Kidney (tissue), 14 donors: ENCODE measurements around the gene GIMAP6. TPM values are rescaled to one million over a fixed set of nuclear protein-coding genes. Genes with fewer than 3 reads are reported as not detected.

ENCODE experiments used
- DNase-seq, 5 donors: peaks; one replicate each; pipeline ENCODE4 v3.0.0-alpha.2; 2013 to 2020
- FAIRE-seq: peaks from 2 replicates; lab custom pipeline; 2012; peaks lifted over from hg19 to GRCh38; lab: Jason Lieb, UNC
- H3K27ac ChIP-seq, 2 donors: one replicate each; pipeline ENCODE4 v1.7.0; 2013; ENCODE audit warnings: low read depth in 2 of 2, low read length in 2 of 2, inconsistent platforms in 1 of 2
- H3K27me3 ChIP-seq: one replicate; pipeline ENCODE4 v1.7.1; 2013; ENCODE audit warnings: low read length, inconsistent platforms; ENCODE audit not compliant: control insufficient read depth, insufficient read depth
- H3K36me3 ChIP-seq, 3 donors: one replicate each; pipeline versions ENCODE4 v1.7.0 to v1.7.1; 2013; ENCODE audit warnings: low read length in 3 of 3, control low read depth in 1 of 3, inconsistent platforms in 1 of 3; ENCODE audit not compliant: insufficient read depth in 3 of 3, control insufficient read depth in 2 of 3
- H3K4me1 ChIP-seq, 3 donors: one replicate each; pipeline versions ENCODE4 v1.7.0 to v1.7.1; 2013; ENCODE audit warnings: low read length in 3 of 3, inconsistent platforms in 1 of 3, low read depth in 1 of 3; ENCODE audit not compliant: control insufficient read depth in 2 of 3, insufficient read depth in 2 of 3
- H3K4me3 ChIP-seq, 3 donors: one replicate each; pipeline versions ENCODE4 v1.7.0 to v1.8.1; 2013; ENCODE audit warnings: low read length in 3 of 3, control low read depth in 1 of 3, inconsistent platforms in 1 of 3
- H3K9ac ChIP-seq, 3 donors: one replicate each; pipeline versions ENCODE4 v1.7.0 to v1.7.1; 2013; ENCODE audit warnings: low read length in 3 of 3, control low read depth in 1 of 3, inconsistent platforms in 1 of 3
- H3K9me3 ChIP-seq, 3 donors: one replicate each; pipeline versions ENCODE4 v1.7.0 to v1.7.1; 2013; ENCODE audit warnings: low read length in 3 of 3, control low read depth in 1 of 3, inconsistent platforms in 1 of 3; ENCODE audit not compliant: control insufficient read depth in 2 of 3, insufficient read depth in 1 of 3
- intact Hi-C: fragments of 100-400 bp; cut with DNase I; formaldehyde crosslinking; loops from one replicate; pipeline ENCODE4 v1.11.1; 2022
- polyA plus RNA-seq: library from polyadenylated mRNA; stranded (reverse); fragments of 350-450 nt; fragmentation: Illumina TruSeq; extraction: RNeasy Lipid Tissue Mini Kit (QIAGEN cat#74804); gene quantifications from one replicate; pipeline ENCODE4 v1.2.3, GENCODE V29; 2014; ENCODE audit warnings: low read depth, low replicate concordance; ENCODE audit not compliant: insufficient read depth
- total RNA-seq: library from RNA; stranded (reverse); fragmentation: NEBNext Ultra II Directional; extraction: Animal tissue kit (Norgen Biotek cat#: 25700); gene quantifications from one replicate; pipeline ENCODE4 v1.2.1, GENCODE V29; 2021
- TF ChIP-seq, protein P1 (sequence below): IDR thresholded peaks from 3 replicates; pipeline ENCODE4 v1.5.1; 2012; ENCODE audit warnings: mild to moderate bottlenecking, moderate library complexity, borderline replicate concordance; ENCODE audit not compliant: insufficient read depth; ENCODE audit errors: extremely low read depth
- donor health status: control.
- donor health status: control.
- donor health status: control.
- donor health status: control.
- donor health status: control.
- donor health status: DM: yes; HTN: yes; CAD: no.
- donor health status: Normal renal cell carcinoma (clear cell type).

The GIMAP6 gene
- total and polyA plus RNA-seq, 2 donors from 2014 or later: 14.3 to 48.7 TPM

DNA sequence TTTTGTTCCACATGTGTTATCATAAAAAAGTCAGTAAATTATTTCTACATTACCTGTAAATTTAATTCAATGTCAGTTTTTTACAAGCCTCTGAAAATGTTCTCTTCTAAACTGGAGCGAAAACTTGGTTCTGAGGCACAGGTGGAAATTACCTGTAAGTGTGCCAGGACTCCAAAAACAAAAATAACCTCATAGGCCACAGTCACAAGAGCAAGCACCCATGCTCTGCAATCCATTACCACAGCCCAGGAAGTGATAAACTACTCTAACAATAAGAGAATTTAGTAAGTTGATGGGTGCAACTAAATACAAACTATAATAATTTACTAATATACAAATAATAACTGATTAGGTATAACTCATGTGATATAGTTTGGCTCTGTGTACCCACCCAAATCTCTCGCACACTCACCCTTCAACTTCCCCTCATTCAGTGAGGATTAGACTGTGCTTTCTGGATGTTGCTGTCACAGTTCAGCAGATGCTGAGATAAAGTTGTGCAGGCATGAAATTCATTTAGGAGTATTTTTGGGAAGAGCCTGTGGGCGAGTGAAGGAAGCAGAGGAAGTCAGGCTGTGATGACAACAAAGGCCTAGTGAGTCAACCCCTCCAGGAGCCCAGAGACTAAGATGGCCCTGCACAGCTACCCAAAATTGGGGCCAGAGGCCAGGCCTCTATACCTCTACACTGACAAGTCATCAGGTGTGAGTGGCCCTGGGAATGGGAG, 16.3 kb upstream of the GIMAP6 start:
- FAIRE-seq: no peak

DNA sequence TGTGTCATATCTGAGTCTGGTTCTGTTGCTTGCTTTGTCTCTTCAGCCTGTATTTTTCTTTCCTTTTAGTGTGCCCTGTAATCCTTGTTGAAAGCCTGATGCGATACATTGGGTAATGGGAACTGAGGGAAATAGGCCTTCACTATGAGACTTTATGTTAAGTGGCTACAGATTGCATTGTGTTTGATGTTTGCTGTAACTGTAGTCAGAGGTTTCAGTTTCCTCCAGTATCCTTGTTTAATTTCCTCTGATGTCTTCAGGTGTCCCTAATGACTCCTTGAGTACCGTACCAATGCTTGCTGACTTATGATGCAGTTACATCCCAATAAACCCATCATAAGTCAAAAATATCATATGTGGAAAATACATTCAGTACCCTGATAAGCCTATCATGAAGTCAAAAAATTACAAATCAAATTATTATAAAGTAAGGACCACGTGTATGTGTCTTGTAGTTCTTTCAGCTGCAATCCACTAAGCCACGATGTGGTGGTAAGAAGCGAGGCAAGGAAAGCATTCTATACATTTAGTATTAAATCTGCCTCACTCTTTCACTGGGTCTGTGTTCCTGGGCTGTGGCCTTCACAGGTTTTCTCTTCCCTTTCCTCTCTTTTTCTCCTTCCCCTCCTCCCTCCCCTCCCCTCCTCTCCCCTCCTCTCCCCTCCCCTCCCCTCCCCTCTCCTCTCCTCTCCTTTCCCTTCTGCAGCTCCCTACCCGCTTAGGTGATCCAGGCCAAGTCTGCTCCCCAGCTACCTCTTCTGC, 13.3 kb upstream of the GIMAP6 start:
- DNase-seq: no peak
- Histone ChIP-seq H3K9ac (no peak overlapping the region), H3K27me3 (no peaks in the 10 kb centered on the region), H3K36me3 (no peaks in the 10 kb centered on the region), H3K9me3 (no peaks in the 10 kb centered on the region), H3K4me1 (no peaks in the 10 kb centered on the region), H3K4me3 (no peak overlapping the region), H3K27ac (no peak overlapping the region)
- intact Hi-C loops: no loop called here
- TF ChIP-seq, protein P1, sequence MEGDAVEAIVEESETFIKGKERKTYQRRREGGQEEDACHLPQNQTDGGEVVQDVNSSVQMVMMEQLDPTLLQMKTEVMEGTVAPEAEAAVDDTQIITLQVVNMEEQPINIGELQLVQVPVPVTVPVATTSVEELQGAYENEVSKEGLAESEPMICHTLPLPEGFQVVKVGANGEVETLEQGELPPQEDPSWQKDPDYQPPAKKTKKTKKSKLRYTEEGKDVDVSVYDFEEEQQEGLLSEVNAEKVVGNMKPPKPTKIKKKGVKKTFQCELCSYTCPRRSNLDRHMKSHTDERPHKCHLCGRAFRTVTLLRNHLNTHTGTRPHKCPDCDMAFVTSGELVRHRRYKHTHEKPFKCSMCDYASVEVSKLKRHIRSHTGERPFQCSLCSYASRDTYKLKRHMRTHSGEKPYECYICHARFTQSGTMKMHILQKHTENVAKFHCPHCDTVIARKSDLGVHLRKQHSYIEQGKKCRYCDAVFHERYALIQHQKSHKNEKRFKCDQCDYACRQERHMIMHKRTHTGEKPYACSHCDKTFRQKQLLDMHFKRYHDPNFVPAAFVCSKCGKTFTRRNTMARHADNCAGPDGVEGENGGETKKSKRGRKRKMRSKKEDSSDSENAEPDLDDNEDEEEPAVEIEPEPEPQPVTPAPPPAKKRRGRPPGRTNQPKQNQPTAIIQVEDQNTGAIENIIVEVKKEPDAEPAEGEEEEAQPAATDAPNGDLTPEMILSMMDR: no peak
- FAIRE-seq: no peak

More for the DNA sequence above, 16.3 kb upstream of the GIMAP6 start:
- intact Hi-C loops: no loop called here
- no peak overlapping the region for H3K9ac ChIP-seq
- DNase-seq: no peak
- H3K36me3 ChIP-seq: no peaks in the 10 kb centered on the region
- no peaks in the 10 kb centered on the region for H3K4me1 ChIP-seq
- no peaks in the 10 kb centered on the region for H3K9me3 ChIP-seq
- TF ChIP-seq, protein P1: no peak
- no peak overlapping the region for H3K4me3 ChIP-seq
- H3K27me3 ChIP-seq: no peaks in the 10 kb centered on the region
- H3K27ac ChIP-seq: no peak overlapping the region

DNA sequence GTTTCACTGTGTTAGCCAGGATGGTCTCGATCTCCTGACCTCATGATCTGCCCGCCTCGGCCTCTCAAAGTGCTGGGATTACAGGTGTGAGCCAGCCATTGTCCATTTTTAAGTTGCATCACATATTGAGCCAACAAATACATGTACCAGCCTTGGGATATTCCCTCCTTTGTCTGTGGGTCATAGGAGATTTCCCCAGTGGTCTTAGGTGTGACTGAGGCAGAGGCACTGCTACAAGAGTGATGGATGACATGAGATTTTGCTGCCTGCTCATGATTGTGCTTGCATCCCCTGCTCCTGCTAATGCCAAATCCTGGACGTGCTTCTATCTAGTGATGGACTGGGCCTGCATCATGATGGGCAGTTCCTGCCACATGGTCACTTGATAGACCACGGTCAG, 10.7 kb upstream of the GIMAP6 start:
- H3K4me1 ChIP-seq: no peaks in the 10 kb centered on the region
- no peaks in the 10 kb centered on the region for H3K27me3 ChIP-seq
- FAIRE-seq (no peak), DNase-seq (no peak)
- H3K27ac ChIP-seq: no peak overlapping the region
- intact Hi-C loops: no loop called here
- TF ChIP-seq, protein P1: no peak
- H3K36me3 ChIP-seq: no peaks in the 10 kb centered on the region
- peaks cover 0 to 7% (median 0%) of the 10 kb centered on the region in 3 donors for H3K9me3 ChIP-seq
- no peak overlapping the region for H3K4me3 ChIP-seq
- H3K9ac ChIP-seq: no peak overlapping the region
